H1 (cell line): ENCODE measurements around the gene NETO2.

Experiments
- ASH2L ChIP-seq: fragments of 200-600, 300-600 bp; sonication (generic); IDR thresholded peaks from one replicate; pipeline ENCODE4 v1.7.1; 2017; ENCODE audit warnings: low read length
- EZH2 ChIP-seq: fragments of 200-600 bp; sonication (generic); IDR thresholded peaks from 2 replicates; pipeline ENCODE4 v1.7.1; 2012; ENCODE audit warnings: low read depth, mild to moderate bottlenecking, moderate library complexity, low read length, inconsistent platforms; ENCODE audit not compliant: severe bottlenecking
- KDM1A ChIP-seq: fragments of 200-600, 300-600 bp; sonication (generic); IDR thresholded peaks from 2 replicates; pipeline ENCODE4 v1.7.1; 2016; ENCODE audit warnings: mild to moderate bottlenecking, low read length, borderline replicate concordance
- RFX5 ChIP-seq: IDR thresholded peaks from 2 replicates; pipeline ENCODE4 v1.6.1; 2011; ENCODE audit warnings: low read depth, low read length, improper control_type of control experiment, borderline replicate concordance
- SIN3A ChIP-seq, 2 experiments: IDR thresholded peaks in 1 of 2; conservative IDR thresholded peaks in 1 of 2; 2 replicates each; pipeline ENCODE4 v1.6.1; 2011 to 2012; ENCODE audit warnings: low read length in 2 of 2, improper control_type of control experiment in 1 of 2, low read depth in 1 of 2, mild to moderate bottlenecking in 1 of 2
- TAF1 ChIP-seq: IDR thresholded peaks from 2 replicates; pipeline ENCODE4 v1.6.1; 2011; ENCODE audit warnings: mild to moderate bottlenecking, low read depth, low read length
- TF ChIP-seq, protein P1 (sequence below): IDR thresholded peaks from 2 replicates; pipeline ENCODE4 v1.6.1; 2012; ENCODE audit warnings: low read length, inconsistent platforms
- TF ChIP-seq, protein P2 (sequence below), 3 experiments: IDR thresholded peaks; 1 replicate in 2 of 3; 2 replicates in 1 of 3; pipeline versions ENCODE4 v1.5.1 to v1.6.1; 2011; ENCODE audit warnings: low read length in 3 of 3, mild to moderate bottlenecking in 3 of 3, inconsistent platforms in 2 of 3, low read depth in 1 of 3, moderate library complexity in 1 of 3; ENCODE audit not compliant: insufficient read depth in 1 of 3; ENCODE audit errors: control extremely low read depth in 1 of 3

DNA sequence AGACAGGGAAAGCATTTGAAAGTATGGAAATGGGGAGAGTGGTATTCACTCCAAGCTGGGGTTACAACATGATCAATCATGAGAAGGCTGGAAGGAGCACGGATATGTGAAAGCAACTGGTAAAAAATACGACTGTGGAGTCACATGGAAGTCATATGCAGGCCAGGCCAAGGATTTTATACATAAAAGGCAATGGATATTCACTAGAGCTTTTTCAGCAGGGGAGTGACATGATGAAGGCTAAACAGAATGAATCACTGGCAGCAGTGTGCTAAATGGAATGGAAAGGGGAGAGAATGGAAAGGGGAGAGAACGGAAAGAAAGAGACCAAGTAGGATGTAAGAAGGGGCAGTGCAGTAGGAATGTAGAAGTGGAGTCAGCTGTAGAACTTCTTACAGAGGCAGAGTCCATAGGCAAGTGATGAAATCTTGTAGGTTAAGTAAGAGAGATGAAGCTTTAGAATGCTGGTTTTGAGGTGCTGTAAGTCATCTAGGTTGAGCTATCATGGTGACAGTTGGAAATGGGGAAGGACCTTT, 13.0 kb upstream of the NETO2 start:
- TF ChIP-seq, protein P1, sequence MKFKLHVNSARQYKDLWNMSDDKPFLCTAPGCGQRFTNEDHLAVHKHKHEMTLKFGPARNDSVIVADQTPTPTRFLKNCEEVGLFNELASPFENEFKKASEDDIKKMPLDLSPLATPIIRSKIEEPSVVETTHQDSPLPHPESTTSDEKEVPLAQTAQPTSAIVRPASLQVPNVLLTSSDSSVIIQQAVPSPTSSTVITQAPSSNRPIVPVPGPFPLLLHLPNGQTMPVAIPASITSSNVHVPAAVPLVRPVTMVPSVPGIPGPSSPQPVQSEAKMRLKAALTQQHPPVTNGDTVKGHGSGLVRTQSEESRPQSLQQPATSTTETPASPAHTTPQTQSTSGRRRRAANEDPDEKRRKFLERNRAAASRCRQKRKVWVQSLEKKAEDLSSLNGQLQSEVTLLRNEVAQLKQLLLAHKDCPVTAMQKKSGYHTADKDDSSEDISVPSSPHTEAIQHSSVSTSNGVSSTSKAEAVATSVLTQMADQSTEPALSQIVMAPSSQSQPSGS: no peak
- TF ChIP-seq TAF1: no peak
- TF ChIP-seq RFX5: no peak
- no peak for TF ChIP-seq EZH2
- no peak for TF ChIP-seq ASH2L
- TF ChIP-seq, protein P2, sequence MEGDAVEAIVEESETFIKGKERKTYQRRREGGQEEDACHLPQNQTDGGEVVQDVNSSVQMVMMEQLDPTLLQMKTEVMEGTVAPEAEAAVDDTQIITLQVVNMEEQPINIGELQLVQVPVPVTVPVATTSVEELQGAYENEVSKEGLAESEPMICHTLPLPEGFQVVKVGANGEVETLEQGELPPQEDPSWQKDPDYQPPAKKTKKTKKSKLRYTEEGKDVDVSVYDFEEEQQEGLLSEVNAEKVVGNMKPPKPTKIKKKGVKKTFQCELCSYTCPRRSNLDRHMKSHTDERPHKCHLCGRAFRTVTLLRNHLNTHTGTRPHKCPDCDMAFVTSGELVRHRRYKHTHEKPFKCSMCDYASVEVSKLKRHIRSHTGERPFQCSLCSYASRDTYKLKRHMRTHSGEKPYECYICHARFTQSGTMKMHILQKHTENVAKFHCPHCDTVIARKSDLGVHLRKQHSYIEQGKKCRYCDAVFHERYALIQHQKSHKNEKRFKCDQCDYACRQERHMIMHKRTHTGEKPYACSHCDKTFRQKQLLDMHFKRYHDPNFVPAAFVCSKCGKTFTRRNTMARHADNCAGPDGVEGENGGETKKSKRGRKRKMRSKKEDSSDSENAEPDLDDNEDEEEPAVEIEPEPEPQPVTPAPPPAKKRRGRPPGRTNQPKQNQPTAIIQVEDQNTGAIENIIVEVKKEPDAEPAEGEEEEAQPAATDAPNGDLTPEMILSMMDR (IDR thresholded peaks at IDR 0.05; ENCODE audit: control extremely low read depth in 1 of 3, insufficient read depth in 1 of 3, low read depth in 1 of 3, low read length in 3 of 3): no peak
- TF ChIP-seq SIN3A (conservative IDR thresholded peaks at IDR 0.05 in 1 of 2, IDR thresholded peaks at IDR 0.05 in 1 of 2; ENCODE audit: low read depth in 1 of 2, low read length in 2 of 2): no peak
- no peak for TF ChIP-seq KDM1A
